K562 (cell line): ENCODE results near the gene FERMT3. TPM values are rescaled to one million over a fixed set of nuclear protein-coding genes. Genes with fewer than 3 reads are reported as not detected.
A peak's percentile ranks its signal among the peaks of the same experiment; 100 is the strongest.

Experiments used
- ATF1 ChIP-seq, 2 experiments: fragments of 450-650 bp in 1 of 2; IDR thresholded peaks; 2 replicates each; pipeline ENCODE4 v1.6.1; 2016; ENCODE audit warnings: missing compliant biosample characterization in 1 of 2, missing genetic modification characterization in 1 of 2
- CBX1 ChIP-seq: sonication (generic); IDR thresholded peaks from 2 replicates; pipeline ENCODE4 v1.6.1; 2016; ENCODE audit warnings: antibody characterized with exemption, low read depth, mild to moderate bottlenecking
- CBX8 ChIP-seq: fragments of 200-600 bp; sonication (generic); IDR thresholded peaks from 2 replicates; pipeline ENCODE4 v1.6.1; 2012; ENCODE audit warnings: borderline replicate concordance, mixed run types, low read depth, mild to moderate bottlenecking, moderate library complexity, mixed read lengths, low read length, control low read depth, inconsistent platforms; ENCODE audit not compliant: poor library complexity, severe bottlenecking; ENCODE audit errors: extremely low read depth
- CHCHD3 ChIP-seq: fragments of 250-450 bp; sonication (Bioruptor Pico); IDR thresholded peaks from 2 replicates; pipeline ENCODE4 v2.1.2; 2022; ENCODE audit warnings: mild to moderate bottlenecking
- ELF4 ChIP-seq: fragments of 450-650 bp; formaldehyde crosslinking; IDR thresholded peaks from 2 replicates; pipeline ENCODE4 v1.4.0; 2022; ENCODE audit warnings: missing genetic modification characterization
- KDM1A ChIP-seq, 2 experiments: fragments of 450-650 bp; IDR thresholded peaks; 2 replicates each; pipeline ENCODE4 v1.6.1; 2016; ENCODE audit warnings: mild to moderate bottlenecking in 2 of 2
- NFIC ChIP-seq: fragments of 450-650 bp; IDR thresholded peaks from 2 replicates; pipeline ENCODE4 v1.6.1; 2017; ENCODE audit warnings: mild to moderate bottlenecking, inconsistent platforms
- PHF20 ChIP-seq: fragments of 450-650 bp; IDR thresholded peaks from 2 replicates; pipeline ENCODE4 v1.6.1; 2018; ENCODE audit not compliant: partially characterized antibody
- PHTF2 ChIP-seq: fragments of 250-450 bp; sonication (Bioruptor Pico); IDR thresholded peaks from 2 replicates; pipeline ENCODE4 v1.5.0; 2021; ENCODE audit warnings: mild to moderate bottlenecking
- RBM25 ChIP-seq: fragments of 200-400 bp; formaldehyde crosslinking; IDR thresholded peaks from 2 replicates; pipeline ENCODE4 v1.6.1; 2018; ENCODE audit warnings: low read length, low read depth, moderate library complexity; ENCODE audit not compliant: severe bottlenecking
- SMARCE1 ChIP-seq: fragments of 450-650 bp; IDR thresholded peaks from 2 replicates; pipeline ENCODE4 v1.7.1; 2016; ENCODE audit warnings: mild to moderate bottlenecking
- SUPT5H ChIP-seq: fragments of 450-650 bp; IDR thresholded peaks from 2 replicates; pipeline ENCODE4 v1.6.1; 2016
- ZNF77 ChIP-seq: fragments of 250-450 bp; sonication (Bioruptor Pico); IDR thresholded peaks from 2 replicates; pipeline ENCODE4 v1.5.0; 2020
- polyA plus RNA-seq, 8 experiments: library from polyadenylated mRNA; depleted of rRNA in 4 of 8; stranded (reverse) in 5 of 8; unstranded in 3 of 8; fragments of >200 nt; fragmentation: Nextera tagmentation in 2 of 8; fragmentation: Illumina TruSeq in 1 of 8; extraction: Ambion mirVana in 2 of 8; extraction: Trizol in 1 of 8; gene quantifications; 2 replicates each; pipeline versions ENCODE4 v1.2.1 to v1.2.3, GENCODE V29; 2011 to 2014; ENCODE audit warnings: inconsistent platforms in 1 of 8, missing spikeins in 1 of 8
- total RNA-seq, 7 experiments: library from RNA; depleted of rRNA in 6 of 7; stranded (reverse); fragments of >200 nt in 6 of 7; fragmentation: Illumina TruSeq in 2 of 7; extraction: Trizol in 2 of 7; gene quantifications; 2 replicates each; pipeline versions ENCODE4 v1.2.1 to v1.2.3, GENCODE V29; 2011 to 2021; ENCODE audit warnings: low replicate concordance in 1 of 7
- TF ChIP-seq, protein P1 (sequence below): sonication (generic); formaldehyde crosslinking; IDR thresholded peaks from 2 replicates; pipeline ENCODE4 v1.8.0; 2022; ENCODE audit warnings: mild to moderate bottlenecking, missing genetic modification reagents, borderline replicate concordance
- TF ChIP-seq, protein P2 (sequence below): fragments of 450-650 bp; IDR thresholded peaks from 2 replicates; pipeline ENCODE4 v1.6.1; 2014; ENCODE audit warnings: low read depth, mild to moderate bottlenecking, moderate library complexity, borderline replicate concordance
- TF ChIP-seq, protein P3 (sequence below): sonication (generic); formaldehyde crosslinking; IDR thresholded peaks from 2 replicates; pipeline ENCODE4 v1.8.0; 2023; ENCODE audit warnings: mild to moderate bottlenecking, missing genetic modification reagents
- TF ChIP-seq, protein P4 (sequence below): fragments of 250-450 bp; sonication (Bioruptor Pico); IDR thresholded peaks from 2 replicates; pipeline ENCODE4 v1.5.0; 2021; ENCODE audit warnings: mild to moderate bottlenecking, moderate library complexity
- TF ChIP-seq, protein P5 (sequence below): sonication (generic); formaldehyde crosslinking; IDR thresholded peaks from 2 replicates; pipeline ENCODE4 v1.9.0; 2022; ENCODE audit warnings: mild to moderate bottlenecking, missing genetic modification reagents

Gene FERMT3
- total and polyA plus RNA-seq, 9 of the 15 experiments (the other 6 are each of a cell fraction or from before 2014, with no cell fraction given) = 3.2 to 275 (median 79.7) TPM

DNA sequence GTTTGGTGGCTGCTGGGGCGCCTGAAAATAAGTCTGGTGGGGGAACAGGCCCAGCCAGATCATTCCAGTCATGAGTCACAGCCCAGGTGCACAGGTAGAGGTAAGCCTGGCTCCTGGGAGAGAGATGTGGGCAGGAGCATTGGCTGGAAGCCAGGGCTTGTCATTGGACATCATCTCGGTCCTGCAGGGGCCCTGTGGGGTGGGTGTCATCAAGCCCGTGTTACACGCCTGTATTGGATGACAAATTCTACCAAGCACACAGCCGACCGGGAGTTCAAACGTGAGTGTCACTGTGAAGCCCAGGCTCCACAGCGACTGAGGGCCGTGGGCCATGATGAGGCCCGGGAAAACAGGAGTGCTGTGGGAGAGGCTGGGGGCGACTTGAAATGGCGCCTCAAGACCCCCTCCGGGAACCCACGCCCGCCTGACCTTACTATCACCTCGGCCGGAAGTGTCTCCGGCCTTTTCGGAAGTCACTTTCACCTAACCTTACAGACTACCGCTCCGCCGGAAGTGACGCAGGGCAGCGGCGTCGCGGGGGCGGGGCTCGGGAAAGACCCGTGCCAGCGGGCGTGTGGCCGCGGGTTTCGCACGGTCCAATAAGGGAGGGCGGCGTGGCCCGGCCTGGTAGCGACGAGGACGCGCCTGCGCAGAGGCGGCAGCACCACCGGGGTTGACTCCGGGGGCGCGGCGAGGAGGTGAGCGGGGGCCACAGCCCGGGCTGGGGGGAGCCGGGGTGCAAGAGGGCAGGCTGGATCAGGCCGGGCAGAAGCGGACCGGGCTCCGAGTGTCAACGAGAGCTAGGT is 34.1 kb downstream of the FERMT3 start, which contains the start of gene FKBP2 (continued):
- TF ChIP-seq ATF1 (CRISPR knock-in tag; IDR thresholded peaks at IDR 0.05) (peak; percentile 52; the same call in 1 of the 2 replicates), ATF1 (tag; IDR thresholded peaks at IDR 0.05) (peak; percentile 97), RBM25 (peak; percentile 79), SMARCE1 (no peak), SUPT5H (peak; percentile 96), CBX8 (no peak), ZNF77 (peak; percentile 78; the same call in 1 of the 2 replicates), CBX1 (0 out of 2 replicates have a peak, but pooled peaks have one; percentile 47), PHTF2 (CRISPR knock-in tag) (peak; percentile 75), NFIC (peak; percentile 86), CHCHD3 (CRISPR knock-in tag) (0 out of 2 replicates have a peak, but pooled peaks have one; percentile 12), PHF20 (peak; percentile 52), ELF4 (peak; percentile 46; the same call in 1 of the 2 replicates), KDM1A (IDR thresholded peaks at IDR 0.05) (no peak)
- TF ChIP-seq, protein P1, sequence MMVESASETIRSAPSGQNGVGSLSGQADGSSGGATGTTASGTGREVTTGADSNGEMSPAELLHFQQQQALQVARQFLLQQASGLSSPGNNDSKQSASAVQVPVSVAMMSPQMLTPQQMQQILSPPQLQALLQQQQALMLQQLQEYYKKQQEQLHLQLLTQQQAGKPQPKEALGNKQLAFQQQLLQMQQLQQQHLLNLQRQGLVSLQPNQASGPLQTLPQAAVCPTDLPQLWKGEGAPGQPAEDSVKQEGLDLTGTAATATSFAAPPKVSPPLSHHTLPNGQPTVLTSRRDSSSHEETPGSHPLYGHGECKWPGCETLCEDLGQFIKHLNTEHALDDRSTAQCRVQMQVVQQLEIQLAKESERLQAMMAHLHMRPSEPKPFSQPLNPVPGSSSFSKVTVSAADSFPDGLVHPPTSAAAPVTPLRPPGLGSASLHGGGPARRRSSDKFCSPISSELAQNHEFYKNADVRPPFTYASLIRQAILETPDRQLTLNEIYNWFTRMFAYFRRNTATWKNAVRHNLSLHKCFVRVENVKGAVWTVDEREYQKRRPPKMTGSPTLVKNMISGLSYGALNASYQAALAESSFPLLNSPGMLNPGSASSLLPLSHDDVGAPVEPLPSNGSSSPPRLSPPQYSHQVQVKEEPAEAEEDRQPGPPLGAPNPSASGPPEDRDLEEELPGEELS (CRISPR knock-in tag) = peak; percentile 40; the same call in 1 of the 2 replicates
- TF ChIP-seq, protein P2, sequence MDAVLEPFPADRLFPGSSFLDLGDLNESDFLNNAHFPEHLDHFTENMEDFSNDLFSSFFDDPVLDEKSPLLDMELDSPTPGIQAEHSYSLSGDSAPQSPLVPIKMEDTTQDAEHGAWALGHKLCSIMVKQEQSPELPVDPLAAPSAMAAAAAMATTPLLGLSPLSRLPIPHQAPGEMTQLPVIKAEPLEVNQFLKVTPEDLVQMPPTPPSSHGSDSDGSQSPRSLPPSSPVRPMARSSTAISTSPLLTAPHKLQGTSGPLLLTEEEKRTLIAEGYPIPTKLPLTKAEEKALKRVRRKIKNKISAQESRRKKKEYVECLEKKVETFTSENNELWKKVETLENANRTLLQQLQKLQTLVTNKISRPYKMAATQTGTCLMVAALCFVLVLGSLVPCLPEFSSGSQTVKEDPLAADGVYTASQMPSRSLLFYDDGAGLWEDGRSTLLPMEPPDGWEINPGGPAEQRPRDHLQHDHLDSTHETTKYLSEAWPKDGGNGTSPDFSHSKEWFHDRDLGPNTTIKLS = peak; percentile 67; the same call in 1 of the 2 replicates
- TF ChIP-seq, protein P3, sequence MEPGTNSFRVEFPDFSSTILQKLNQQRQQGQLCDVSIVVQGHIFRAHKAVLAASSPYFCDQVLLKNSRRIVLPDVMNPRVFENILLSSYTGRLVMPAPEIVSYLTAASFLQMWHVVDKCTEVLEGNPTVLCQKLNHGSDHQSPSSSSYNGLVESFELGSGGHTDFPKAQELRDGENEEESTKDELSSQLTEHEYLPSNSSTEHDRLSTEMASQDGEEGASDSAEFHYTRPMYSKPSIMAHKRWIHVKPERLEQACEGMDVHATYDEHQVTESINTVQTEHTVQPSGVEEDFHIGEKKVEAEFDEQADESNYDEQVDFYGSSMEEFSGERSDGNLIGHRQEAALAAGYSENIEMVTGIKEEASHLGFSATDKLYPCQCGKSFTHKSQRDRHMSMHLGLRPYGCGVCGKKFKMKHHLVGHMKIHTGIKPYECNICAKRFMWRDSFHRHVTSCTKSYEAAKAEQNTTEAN (CRISPR knock-in tag) = peak; percentile 49; the same call in 1 of the 2 replicates
- TF ChIP-seq, protein P4, sequence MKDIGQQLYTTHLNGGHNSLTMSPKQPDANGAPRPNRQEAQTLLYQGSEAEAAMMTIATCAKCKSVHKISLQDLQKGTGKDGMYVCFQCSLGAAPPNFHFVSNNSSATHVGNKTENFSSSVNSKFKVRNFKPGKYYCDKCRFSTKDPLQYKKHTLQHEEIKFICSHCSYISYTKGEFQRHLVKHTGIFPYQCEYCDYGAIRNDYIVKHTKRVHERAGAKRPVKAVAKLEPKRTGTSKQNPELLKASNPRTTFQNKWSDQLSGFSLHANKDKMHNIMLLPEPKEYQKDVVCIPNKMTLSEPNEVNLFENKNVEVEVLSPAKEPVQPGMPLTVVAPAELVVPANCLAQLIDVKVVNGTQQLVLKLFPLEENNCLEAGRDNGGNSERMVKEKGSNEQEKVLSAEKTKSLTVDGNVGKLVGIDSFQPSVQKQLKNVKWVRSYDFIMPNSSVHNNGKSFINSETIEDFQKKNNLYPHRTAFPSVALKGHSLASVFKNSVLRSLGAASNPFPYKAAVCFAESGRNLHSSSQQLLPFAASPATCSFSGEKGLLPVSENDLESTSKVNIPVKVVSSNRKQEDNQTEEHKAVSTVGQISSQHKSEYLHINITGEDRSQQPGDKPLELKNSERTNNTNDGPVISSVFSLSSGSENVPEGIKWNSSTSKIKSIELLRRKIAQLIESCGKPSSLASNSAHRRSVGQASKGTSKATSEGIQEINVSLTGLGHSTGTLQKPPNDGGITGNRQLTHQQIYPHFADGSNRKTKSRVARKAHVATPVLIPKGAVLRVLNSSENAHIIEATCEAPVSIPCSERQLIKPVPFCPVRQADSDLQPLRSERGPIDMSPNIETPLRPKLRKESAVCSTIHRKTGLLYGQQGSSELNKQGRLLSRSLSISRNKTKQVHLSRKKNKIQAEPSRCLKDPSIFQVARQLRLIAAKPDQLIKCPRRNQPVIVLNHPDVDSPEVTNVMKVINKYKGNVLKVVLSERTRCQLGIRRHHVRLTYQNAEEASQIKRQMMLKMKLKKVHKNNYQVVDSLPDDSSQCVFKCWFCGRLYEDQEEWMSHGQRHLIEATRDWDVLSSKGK (CRISPR knock-in tag) = no peak
- TF ChIP-seq, protein P5, sequence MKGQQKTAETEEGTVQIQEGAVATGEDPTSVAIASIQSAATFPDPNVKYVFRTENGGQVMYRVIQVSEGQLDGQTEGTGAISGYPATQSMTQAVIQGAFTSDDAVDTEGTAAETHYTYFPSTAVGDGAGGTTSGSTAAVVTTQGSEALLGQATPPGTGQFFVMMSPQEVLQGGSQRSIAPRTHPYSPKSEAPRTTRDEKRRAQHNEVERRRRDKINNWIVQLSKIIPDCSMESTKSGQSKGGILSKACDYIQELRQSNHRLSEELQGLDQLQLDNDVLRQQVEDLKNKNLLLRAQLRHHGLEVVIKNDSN (CRISPR knock-in tag) = peak; percentile 67
